ENCODE data around the gene CIBAR2.

Gene CIBAR2

DNA sequence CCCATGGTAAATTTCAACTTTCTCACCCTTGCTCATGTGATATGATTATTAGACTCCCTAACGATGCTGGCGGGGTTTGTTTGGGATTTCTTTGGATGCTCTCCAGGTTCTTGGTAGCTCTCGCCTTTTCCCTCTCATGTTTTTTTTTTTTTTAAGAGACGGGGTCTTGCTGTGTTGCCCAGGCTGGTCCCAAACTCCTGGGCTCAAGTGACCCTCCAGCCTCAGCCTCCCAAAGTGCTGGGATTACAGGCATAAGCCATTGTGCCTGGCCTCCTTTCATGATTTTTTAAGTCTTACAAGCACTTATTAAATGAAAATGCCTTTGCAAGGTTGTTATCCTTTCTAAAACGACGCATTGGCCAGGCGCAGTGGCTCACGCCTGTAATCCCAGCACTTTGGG lies 60.6 kb downstream of the CIBAR2 start:
- TF ChIP-seq, protein P1, sequence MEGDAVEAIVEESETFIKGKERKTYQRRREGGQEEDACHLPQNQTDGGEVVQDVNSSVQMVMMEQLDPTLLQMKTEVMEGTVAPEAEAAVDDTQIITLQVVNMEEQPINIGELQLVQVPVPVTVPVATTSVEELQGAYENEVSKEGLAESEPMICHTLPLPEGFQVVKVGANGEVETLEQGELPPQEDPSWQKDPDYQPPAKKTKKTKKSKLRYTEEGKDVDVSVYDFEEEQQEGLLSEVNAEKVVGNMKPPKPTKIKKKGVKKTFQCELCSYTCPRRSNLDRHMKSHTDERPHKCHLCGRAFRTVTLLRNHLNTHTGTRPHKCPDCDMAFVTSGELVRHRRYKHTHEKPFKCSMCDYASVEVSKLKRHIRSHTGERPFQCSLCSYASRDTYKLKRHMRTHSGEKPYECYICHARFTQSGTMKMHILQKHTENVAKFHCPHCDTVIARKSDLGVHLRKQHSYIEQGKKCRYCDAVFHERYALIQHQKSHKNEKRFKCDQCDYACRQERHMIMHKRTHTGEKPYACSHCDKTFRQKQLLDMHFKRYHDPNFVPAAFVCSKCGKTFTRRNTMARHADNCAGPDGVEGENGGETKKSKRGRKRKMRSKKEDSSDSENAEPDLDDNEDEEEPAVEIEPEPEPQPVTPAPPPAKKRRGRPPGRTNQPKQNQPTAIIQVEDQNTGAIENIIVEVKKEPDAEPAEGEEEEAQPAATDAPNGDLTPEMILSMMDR (IDR thresholded peaks at IDR 0.05; ENCODE audit: extremely low read depth, missing control alignments) = no peak
- DNase-seq (ENCODE audit: low spot score) = no peak

DNA sequence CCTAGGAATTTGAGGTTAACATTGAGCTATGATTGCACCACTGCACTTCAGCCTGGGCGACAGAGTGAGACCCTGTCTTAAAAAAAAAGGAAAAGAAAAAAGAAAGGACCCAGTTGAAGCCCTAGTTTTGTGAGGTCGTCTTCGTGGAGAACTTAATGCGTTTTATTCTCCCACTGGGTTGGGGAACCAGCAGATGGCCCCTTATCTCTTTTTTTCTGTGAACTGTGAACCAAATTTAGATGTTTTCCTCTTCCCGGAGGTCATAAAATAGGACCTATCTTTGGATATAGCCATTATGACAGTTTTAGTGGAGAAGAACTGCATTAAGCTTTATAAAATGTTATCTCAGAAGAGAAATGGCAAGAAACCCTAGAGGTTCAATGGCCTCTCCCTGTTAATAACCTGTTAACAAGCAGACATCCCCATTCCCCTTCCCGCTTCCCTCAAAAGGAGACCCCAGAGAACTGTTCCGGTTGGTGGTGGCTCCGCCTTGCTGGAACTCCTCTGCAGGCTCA lies 61.1 kb downstream of the CIBAR2 start:
- TF ChIP-seq, protein P1 (IDR thresholded peaks at IDR 0.05; ENCODE audit: extremely low read depth, missing control alignments) = no peak
- no peak for DNase-seq (ENCODE audit: low spot score)

DNA sequence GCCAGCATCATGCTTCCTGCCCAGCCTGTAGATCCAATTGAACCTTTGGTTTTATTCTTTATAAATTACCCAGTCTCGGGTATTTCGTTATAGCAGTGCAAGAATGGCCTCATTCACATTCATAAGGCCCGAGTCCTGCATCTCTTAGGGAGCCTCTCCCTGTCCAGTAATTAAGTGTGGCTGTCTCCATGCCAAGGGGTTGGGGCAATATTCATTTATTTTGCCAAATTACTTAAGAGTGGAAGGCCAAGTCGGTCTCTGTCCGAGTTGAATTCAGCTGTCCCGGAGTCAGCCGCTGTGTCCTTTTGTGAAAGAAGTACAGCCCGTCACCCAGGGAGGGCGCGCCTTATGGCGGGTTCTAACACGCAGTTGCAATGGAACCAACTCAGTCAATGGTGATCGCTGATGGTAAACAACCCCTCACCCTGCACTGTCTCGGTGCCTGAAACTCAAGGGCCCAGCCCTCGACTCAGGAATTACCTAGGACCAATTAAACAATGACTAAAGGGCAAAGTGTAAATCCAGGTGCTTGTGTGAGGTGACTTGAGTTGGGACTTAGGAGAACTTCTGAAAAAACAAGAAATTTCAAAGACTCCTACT lies 62.5 kb downstream of the CIBAR2 start:
- no peak for DNase-seq (ENCODE audit: low spot score)
- TF ChIP-seq, protein P1 (IDR thresholded peaks at IDR 0.05; ENCODE audit: extremely low read depth, missing control alignments) = no peak

DNA sequence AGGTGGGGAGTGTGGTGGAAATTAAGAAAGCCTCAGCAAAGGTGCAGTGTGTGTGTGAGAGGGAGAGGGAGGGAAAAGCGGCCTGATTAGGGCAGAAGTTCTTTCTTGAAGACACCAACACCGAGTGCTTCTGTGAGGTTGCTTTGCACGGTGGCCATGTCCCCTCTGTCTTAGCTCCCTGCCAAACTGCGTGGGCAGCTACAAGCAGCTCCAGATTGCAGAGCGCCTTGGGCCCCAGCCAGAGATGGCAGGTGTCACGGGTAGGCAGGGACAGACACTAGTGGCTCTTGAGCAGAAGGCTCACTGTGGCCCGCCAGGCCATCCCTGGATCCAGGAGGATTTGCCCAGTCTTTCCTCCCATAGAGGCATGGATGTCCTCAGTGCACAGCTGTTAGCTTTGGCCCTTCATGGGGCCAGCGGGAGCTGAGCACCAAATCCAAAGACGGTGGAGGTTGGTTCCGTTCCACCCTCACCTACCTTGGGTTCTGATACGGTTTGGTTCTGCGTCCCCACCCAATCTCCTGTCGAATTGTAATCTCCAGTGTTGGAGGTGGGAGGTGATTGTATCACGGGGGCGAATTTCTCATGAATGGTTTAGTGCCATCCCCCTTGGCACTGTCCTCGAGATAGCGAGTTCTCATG lies 63.2 kb downstream of the CIBAR2 start:
- DNase-seq (ENCODE audit: low spot score) = no peak
- TF ChIP-seq, protein P1 (IDR thresholded peaks at IDR 0.05; ENCODE audit: extremely low read depth, missing control alignments) = no peak

Data from GM20000 (cell line).